PFSK-1 (cell line): ENCODE measurements around the gene GORASP1.

Source experiments
- POLR2AphosphoS5 ChIP-seq: IDR thresholded peaks from 2 replicates; pipeline ENCODE4 v1.6.1; 2012; ENCODE audit warnings: low read depth, mild to moderate bottlenecking, control low read depth, low read length, moderate library complexity
- TF ChIP-seq, protein P1 (sequence below), 2 experiments: IDR thresholded peaks; 2 replicates each; pipeline versions ENCODE4 v1.6.1 to v1.8.0; 2011 to 2012; ENCODE audit warnings: low read depth in 2 of 2, low read length in 2 of 2, control low read depth in 1 of 2, inconsistent platforms in 1 of 2, mild to moderate bottlenecking in 1 of 2, moderate library complexity in 1 of 2; ENCODE audit not compliant: insufficient read depth in 1 of 2

GRCh38 chr3:39139442-39139841, 32.0 kb upstream of the GORASP1 start:
- no peak for TF ChIP-seq POLR2AphosphoS5
- TF ChIP-seq, protein P1, sequence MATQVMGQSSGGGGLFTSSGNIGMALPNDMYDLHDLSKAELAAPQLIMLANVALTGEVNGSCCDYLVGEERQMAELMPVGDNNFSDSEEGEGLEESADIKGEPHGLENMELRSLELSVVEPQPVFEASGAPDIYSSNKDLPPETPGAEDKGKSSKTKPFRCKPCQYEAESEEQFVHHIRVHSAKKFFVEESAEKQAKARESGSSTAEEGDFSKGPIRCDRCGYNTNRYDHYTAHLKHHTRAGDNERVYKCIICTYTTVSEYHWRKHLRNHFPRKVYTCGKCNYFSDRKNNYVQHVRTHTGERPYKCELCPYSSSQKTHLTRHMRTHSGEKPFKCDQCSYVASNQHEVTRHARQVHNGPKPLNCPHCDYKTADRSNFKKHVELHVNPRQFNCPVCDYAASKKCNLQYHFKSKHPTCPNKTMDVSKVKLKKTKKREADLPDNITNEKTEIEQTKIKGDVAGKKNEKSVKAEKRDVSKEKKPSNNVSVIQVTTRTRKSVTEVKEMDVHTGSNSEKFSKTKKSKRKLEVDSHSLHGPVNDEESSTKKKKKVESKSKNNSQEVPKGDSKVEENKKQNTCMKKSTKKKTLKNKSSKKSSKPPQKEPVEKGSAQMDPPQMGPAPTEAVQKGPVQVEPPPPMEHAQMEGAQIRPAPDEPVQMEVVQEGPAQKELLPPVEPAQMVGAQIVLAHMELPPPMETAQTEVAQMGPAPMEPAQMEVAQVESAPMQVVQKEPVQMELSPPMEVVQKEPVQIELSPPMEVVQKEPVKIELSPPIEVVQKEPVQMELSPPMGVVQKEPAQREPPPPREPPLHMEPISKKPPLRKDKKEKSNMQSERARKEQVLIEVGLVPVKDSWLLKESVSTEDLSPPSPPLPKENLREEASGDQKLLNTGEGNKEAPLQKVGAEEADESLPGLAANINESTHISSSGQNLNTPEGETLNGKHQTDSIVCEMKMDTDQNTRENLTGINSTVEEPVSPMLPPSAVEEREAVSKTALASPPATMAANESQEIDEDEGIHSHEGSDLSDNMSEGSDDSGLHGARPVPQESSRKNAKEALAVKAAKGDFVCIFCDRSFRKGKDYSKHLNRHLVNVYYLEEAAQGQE (IDR thresholded peaks at IDR 0.05; ENCODE audit: insufficient read depth in 1 of 2, low read depth in 2 of 2, low read length in 2 of 2): no peak
